Measurements from ENCODE around the gene NCBP3. TPM values are rescaled to one million over a fixed set of nuclear protein-coding genes. Genes with fewer than 3 reads are reported as not detected.

The NCBP3 gene
- total RNA-seq, 2 donors from 2014 or later: 23.4 to 34.2 TPM

- Histone ChIP-seq H3K27me3 (no peaks in the 10 kb centered on the region), H3K9me3 (no peaks in the 10 kb centered on the region), H3K36me3 (replicated peaks in 1 of 2; ENCODE audit: insufficient read depth in 1 of 2, low read depth in 2 of 2) (no peaks in the 10 kb centered on the region), H3K4me1 (peaks cover 8% of the 10 kb centered on the region), H3K4me3 (no peak overlapping the region), H3K27ac (no peak overlapping the region)
- ATAC-seq: no peak
- 90 to 96% methylated on average over 7 to 10 of the region's 12 CpGs for WGBS, 2 donors
- no peak for TF ChIP-seq POLR2A (IDR thresholded peaks at IDR 0.05)
- TF ChIP-seq, protein P1, sequence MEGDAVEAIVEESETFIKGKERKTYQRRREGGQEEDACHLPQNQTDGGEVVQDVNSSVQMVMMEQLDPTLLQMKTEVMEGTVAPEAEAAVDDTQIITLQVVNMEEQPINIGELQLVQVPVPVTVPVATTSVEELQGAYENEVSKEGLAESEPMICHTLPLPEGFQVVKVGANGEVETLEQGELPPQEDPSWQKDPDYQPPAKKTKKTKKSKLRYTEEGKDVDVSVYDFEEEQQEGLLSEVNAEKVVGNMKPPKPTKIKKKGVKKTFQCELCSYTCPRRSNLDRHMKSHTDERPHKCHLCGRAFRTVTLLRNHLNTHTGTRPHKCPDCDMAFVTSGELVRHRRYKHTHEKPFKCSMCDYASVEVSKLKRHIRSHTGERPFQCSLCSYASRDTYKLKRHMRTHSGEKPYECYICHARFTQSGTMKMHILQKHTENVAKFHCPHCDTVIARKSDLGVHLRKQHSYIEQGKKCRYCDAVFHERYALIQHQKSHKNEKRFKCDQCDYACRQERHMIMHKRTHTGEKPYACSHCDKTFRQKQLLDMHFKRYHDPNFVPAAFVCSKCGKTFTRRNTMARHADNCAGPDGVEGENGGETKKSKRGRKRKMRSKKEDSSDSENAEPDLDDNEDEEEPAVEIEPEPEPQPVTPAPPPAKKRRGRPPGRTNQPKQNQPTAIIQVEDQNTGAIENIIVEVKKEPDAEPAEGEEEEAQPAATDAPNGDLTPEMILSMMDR (IDR thresholded peaks at IDR 0.05): no peak
- intact Hi-C loops (cut with DNase I): no loop called here
- DNase-seq: no peak
These were observed 38.1 kb upstream of the NCBP3 start for GRCh38 chr17:3884188-3884587.

DNA sequence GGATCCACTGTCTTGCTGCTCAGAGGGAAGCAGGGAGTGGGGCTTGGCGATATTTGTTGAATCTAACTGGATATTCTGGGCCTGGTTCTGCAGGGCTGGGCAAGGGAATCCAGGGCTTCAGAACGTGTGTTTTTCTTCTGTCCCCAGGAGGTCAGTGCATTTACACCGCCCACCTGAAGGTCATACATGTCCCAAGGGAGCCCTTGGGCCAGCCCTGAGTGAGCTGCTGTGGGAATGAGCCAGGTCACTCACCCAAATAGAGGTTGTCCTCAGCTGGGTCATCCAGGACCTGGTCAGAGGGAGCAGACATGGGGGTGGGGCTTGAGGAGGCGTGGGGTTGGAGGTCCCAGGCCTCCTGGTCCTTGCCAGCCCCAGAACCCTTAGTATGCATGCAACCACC lies 36.2 kb upstream of the NCBP3 start:
- Histone ChIP-seq H3K36me3 (replicated peaks in 1 of 2; ENCODE audit: insufficient read depth in 1 of 2, low read depth in 2 of 2) (no peaks in the 10 kb centered on the region), H3K4me3 (no peak overlapping the region), H3K27me3 (no peaks in the 10 kb centered on the region), H3K27ac (no peak overlapping the region), H3K9me3 (no peaks in the 10 kb centered on the region), H3K4me1 (no peaks in the 10 kb centered on the region)
- 71 to 82% methylated on average over 2 to 4 of the region's 4 CpGs for WGBS, 2 donors
- no peak for TF ChIP-seq POLR2A (IDR thresholded peaks at IDR 0.05)
- TF ChIP-seq, protein P1 (IDR thresholded peaks at IDR 0.05): no peak
- intact Hi-C loops (cut with DNase I): no loop called here
- no peak for ATAC-seq
- DNase-seq: no peak

GRCh38 chr17:3880983-3881382 lies 34.9 kb upstream of the NCBP3 start:
- Histone ChIP-seq H3K27me3 (no peaks in the 10 kb centered on the region), H3K27ac (no peak overlapping the region), H3K4me3 (no peak overlapping the region), H3K9me3 (no peaks in the 10 kb centered on the region), H3K36me3 (replicated peaks in 1 of 2; ENCODE audit: insufficient read depth in 1 of 2, low read depth in 2 of 2) (no peaks in the 10 kb centered on the region), H3K4me1 (no peaks in the 10 kb centered on the region)
- no peak for ATAC-seq
- TF ChIP-seq, protein P1 (IDR thresholded peaks at IDR 0.05): no peak
- no peak for TF ChIP-seq POLR2A (IDR thresholded peaks at IDR 0.05)
- DNase-seq: no peak
- WGBS, 2 donors: 85 to 88% methylated on average over 7 of the region's 7 CpGs
- intact Hi-C loops (cut with DNase I): no loop called here

DNA sequence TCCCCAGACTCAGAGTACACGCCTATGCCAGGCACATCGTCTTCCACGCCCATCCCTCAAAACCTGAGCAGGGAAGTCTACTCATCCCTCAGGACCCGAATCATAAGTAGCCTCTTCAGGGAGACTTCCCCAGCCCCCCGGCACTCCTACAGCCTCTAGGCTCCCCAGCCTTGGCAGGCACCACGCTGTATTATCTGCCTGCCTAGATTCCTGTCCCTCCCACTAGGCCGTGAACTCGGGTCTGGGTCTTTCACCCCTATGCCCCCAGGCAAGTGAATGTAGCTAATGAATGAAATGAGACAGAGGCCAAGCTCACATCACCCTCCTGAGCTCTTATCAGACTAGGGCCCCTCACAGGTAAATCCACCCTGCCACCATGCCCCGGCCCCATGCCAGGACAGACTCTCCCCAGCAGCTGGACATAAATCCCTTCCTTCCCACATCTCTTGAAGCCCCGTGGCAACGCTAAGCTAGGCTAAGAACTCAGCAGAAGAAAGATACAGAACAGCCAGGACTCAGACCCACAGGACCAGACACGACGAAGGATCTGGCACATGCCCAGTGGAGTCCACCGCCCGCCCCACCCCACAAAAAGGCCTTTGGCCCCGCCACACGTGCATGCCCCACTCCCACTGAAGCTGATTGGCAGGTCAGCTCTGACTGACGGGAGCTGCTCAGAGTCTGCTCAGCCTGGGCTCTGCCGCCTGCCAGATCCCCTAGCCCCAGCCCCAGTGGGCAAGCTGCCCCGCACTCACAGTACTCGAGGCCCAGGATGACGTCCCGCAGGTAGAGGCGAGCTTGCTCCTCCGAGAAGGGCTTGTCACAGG lies 33.8 kb upstream of the NCBP3 start:
- TF ChIP-seq POLR2A (IDR thresholded peaks at IDR 0.05): no peak
- TF ChIP-seq, protein P1 (IDR thresholded peaks at IDR 0.05): no peak
- Histone ChIP-seq H3K4me3 (no peak overlapping the region), H3K27me3 (no peaks in the 10 kb centered on the region), H3K9me3 (no peaks in the 10 kb centered on the region), H3K27ac (no peak overlapping the region), H3K36me3 (replicated peaks in 1 of 2; ENCODE audit: insufficient read depth in 1 of 2, low read depth in 2 of 2) (no peaks in the 10 kb centered on the region), H3K4me1 (no peaks in the 10 kb centered on the region)
- intact Hi-C loops (cut with DNase I): no loop called here
- no peak for ATAC-seq
- peak in 1 of 4 donors; percentile 24 for DNase-seq
- 73 to 83% methylated on average over 18 to 21 of the region's 25 CpGs for WGBS, 2 donors

GRCh38 chr17:3879186-3879585 lies 33.1 kb upstream of the NCBP3 start:
- TF ChIP-seq, protein P1 (IDR thresholded peaks at IDR 0.05): no peak
- no peak for TF ChIP-seq POLR2A (IDR thresholded peaks at IDR 0.05)
- H3K27ac ChIP-seq: no peak overlapping the region

More at GRCh38 chr17:3879186-3879585, 33.1 kb upstream of the NCBP3 start:
- intact Hi-C loops (cut with DNase I): no loop called here
- DNase-seq: peak in 3 of 4 donors; percentile 35 to 62 (median 40)
- Histone ChIP-seq H3K9me3 (no peaks in the 10 kb centered on the region), H3K36me3 (replicated peaks in 1 of 2; ENCODE audit: insufficient read depth in 1 of 2, low read depth in 2 of 2) (no peaks in the 10 kb centered on the region), H3K4me3 (no peak overlapping the region), H3K27me3 (no peaks in the 10 kb centered on the region), H3K4me1 (no peaks in the 10 kb centered on the region)
- WGBS, 2 donors: 81 to 86% methylated on average over 4 to 5 of the region's 5 CpGs
- peak; percentile 33 for ATAC-seq

Data from body of pancreas (tissue), 4 donors.